Measurements from ENCODE around the gene ZKSCAN5. TPM values are rescaled to one million over a fixed set of nuclear protein-coding genes. Genes with fewer than 3 reads are reported as not detected.
A peak's percentile ranks its signal among the peaks of the same experiment; 100 is the strongest.
"Not testable (repeated sequence)": the region's sequence is repeated elsewhere in the genome, so short reads cannot be mapped to it uniquely, and the experiment has no call there.

The ZKSCAN5 gene
- total RNA-seq, 2 donors from 2014 or later = 11.5 to 12.2 TPM

DNA sequence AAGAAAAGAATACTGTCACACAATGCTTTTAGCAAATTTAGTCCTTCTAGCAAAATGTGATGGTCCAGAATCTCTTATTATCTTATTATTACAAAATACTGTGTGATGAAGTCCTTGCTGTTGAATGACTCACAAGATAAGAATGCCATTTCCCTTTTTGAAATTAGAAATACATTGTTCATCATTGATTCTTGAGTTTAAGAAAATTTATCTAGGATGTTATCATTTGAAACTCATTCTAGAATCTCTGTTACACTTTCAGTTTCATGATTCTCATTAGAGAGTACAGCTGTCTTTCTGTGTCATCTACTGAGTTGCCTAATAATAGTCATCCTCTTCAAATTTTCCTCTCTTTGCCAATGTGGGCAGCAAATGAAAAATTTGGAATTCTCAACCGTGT lies 9.6 kb downstream of the ZKSCAN5 start:
- no peaks in the 10 kb centered on the region for H3K9me3 Mint-ChIP-seq
- ATAC-seq (replicated peaks) = no peak
- no peaks in the 10 kb centered on the region for H3K27me3 Mint-ChIP-seq
- H3K36me3 Mint-ChIP-seq (ENCODE audit: low read depth) = peaks cover 72% of the 10 kb centered on the region
- no peaks in the 10 kb centered on the region for H3K4me1 Mint-ChIP-seq
- no peak overlapping the region for H3K27ac Mint-ChIP-seq
- H3K4me3 Mint-ChIP-seq = no peak overlapping the region

DNA sequence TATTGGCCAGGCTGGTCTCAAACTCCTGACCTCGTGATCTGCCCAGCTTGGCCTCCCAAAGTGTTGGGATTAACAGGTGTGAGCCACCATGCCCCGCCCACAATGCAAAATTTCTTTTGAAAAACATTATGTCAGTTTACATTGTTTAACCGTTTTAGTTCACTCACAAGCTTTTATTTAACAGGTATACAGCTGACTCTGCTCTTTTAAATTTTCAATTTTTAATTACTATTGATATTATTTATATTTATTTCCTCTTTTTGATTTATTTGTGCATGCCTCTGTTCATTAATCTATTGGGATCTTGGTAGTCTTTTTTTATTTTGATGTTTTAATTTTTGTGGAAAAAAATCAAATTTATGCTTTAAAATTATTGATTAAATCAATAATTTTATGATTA lies 16.9 kb downstream of the ZKSCAN5 start:
- Mint-ChIP-seq H3K4me3 (no peak overlapping the region), H3K27ac (no peak overlapping the region), H3K36me3 (ENCODE audit: low read depth) (peaks cover 78% of the 10 kb centered on the region), H3K4me1 (no peaks in the 10 kb centered on the region), H3K9me3 (no peaks in the 10 kb centered on the region), H3K27me3 (no peaks in the 10 kb centered on the region)
- no peak for ATAC-seq (replicated peaks)

DNA sequence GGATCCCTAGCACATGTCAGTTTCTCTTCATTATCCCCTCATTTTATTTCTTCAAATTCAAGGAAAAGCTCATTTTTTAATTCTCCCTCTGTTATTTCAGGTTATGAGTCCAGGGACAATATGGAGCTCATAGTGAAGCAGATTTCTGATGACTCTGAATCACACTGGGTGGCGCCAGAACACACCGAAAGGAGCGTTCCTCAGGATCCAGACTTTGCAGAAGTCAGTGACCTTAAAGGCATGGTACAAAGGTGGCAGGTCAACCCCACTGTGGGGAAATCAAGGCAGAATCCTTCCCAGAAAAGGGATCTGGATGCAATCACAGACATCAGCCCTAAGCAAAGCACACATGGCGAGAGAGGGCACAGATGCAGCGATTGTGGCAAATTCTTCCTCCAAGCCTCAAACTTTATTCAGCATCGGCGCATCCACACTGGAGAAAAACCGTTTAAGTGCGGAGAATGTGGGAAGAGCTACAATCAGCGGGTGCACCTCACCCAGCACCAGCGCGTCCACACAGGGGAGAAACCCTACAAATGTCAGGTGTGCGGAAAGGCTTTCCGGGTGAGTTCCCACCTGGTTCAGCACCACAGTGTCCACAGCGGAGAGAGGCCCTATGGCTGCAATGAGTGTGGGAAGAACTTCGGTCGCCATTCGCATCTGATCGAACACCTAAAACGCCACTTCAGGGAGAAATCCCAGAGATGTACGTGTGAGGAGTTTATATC lies 21.4 kb downstream of the ZKSCAN5 start:
- peak; percentile 35 for ATAC-seq (replicated peaks)
- H3K36me3 Mint-ChIP-seq (ENCODE audit: low read depth) = peaks cover 92% of the 10 kb centered on the region
- no peak overlapping the region for H3K27ac Mint-ChIP-seq
- no peaks in the 10 kb centered on the region for H3K9me3 Mint-ChIP-seq
- no peaks in the 10 kb centered on the region for H3K27me3 Mint-ChIP-seq
- no peak overlapping the region for H3K4me3 Mint-ChIP-seq
- no peaks in the 10 kb centered on the region for H3K4me1 Mint-ChIP-seq

DNA sequence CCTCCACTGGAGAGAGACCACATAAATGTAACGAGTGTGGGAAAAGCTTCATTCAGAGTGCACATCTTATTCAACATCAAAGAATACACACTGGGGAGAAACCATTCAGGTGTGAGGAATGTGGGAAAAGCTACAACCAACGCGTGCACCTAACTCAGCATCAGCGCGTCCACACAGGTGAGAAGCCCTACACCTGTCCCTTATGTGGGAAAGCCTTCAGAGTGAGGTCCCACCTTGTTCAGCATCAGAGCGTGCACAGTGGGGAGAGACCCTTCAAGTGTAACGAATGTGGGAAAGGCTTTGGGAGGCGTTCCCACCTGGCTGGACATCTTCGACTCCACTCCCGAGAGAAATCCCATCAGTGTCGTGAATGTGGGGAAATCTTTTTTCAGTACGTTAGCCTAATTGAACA lies 26.9 kb downstream of the ZKSCAN5 start:
- peaks cover 9% of the 10 kb centered on the region for H3K9me3 Mint-ChIP-seq
- no peaks in the 10 kb centered on the region for H3K4me1 Mint-ChIP-seq
- peaks cover 73% of the 10 kb centered on the region for H3K36me3 Mint-ChIP-seq (ENCODE audit: low read depth)
- no peak overlapping the region for H3K4me3 Mint-ChIP-seq
- ATAC-seq (replicated peaks) = no peak
- no peak overlapping the region for H3K27ac Mint-ChIP-seq
- H3K27me3 Mint-ChIP-seq = no peaks in the 10 kb centered on the region

DNA sequence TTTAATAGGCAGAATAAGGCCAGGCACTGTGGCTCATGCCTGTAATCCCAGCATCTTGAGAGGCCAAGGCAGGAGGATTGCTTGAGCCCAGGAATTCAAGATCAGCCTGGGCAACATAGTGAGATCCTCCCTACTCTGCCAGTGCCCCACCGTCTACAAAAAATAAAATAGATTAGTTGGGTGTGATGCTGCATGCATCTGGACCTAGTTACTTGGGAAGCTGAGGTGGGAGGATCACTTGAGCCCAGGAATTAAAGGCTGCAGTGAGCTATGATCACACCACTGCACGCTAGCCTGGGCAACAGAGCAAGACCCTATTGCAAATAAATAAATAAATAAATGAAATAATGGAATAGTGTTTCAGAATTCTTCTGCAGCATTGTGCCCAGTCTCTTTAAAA lies 31.2 kb downstream of the ZKSCAN5 start:
- Mint-ChIP-seq H3K27ac (no peak overlapping the region), H3K36me3 (ENCODE audit: low read depth) (peaks cover 30% of the 10 kb centered on the region), H3K9me3 (peaks cover 13% of the 10 kb centered on the region), H3K4me3 (no peak overlapping the region), H3K4me1 (no peaks in the 10 kb centered on the region), H3K27me3 (no peaks in the 10 kb centered on the region)
- ATAC-seq (replicated peaks) = no peak

DNA sequence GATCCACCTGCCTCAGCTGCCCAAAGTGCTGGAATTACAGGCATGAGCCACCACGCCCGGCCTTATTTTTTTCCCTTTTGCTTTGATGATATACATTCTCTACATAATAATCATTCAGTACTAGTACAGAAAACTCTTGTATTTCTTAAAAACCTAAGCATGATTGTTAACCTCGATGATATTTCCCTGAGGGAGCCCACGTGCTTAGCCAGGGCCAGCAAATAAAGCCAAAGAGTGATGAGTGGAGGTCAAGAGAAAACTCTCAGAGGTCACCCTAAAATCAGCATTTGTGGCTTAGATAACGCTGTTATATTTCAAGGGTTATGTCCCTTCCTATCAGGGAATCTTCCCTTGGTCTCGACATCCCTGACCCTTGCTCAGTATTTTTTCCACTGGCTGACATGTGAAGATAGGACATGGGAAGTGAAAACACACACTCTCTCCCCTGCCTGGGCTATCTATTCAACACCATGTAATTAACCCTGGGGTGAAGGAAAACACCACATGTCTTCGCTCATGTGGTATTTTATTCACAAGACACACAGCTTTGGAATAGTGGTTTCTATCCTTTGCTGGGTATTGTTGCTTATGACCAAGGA lies 34.9 kb downstream of the ZKSCAN5 start:
- Mint-ChIP-seq H3K27ac (no peak overlapping the region), H3K4me1 (no peaks in the 10 kb centered on the region), H3K9me3 (peaks cover 9% of the 10 kb centered on the region), H3K36me3 (ENCODE audit: low read depth) (no peaks in the 10 kb centered on the region), H3K27me3 (no peaks in the 10 kb centered on the region), H3K4me3 (no peak overlapping the region)
- ATAC-seq (replicated peaks) = no peak

DNA sequence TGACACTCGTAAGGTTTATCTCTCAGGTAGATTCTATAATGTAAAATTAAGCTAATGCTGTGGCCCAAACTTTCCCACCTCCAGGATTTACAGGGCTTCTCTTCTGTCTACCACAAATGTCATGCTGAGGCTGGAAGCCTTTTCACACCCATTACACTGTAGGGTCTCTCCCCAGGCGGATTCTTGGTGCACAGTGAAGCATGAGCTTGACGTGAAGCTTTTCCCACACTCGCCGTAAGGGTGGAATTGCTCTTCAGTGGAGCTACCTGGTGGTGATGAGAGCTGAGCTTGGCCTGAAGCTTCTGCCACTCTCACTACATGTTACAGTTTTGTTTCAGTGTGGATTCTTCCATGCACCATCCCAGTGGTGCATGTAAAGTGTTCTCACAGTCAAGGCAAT lies 36.1 kb downstream of the ZKSCAN5 start:
- Mint-ChIP-seq H3K9me3 (peaks cover 9% of the 10 kb centered on the region), H3K4me1 (no peaks in the 10 kb centered on the region), H3K4me3 (no peak overlapping the region), H3K27me3 (no peaks in the 10 kb centered on the region), H3K36me3 (ENCODE audit: low read depth) (no peaks in the 10 kb centered on the region), H3K27ac (no peak overlapping the region)
- ATAC-seq (replicated peaks) = no peak

DNA sequence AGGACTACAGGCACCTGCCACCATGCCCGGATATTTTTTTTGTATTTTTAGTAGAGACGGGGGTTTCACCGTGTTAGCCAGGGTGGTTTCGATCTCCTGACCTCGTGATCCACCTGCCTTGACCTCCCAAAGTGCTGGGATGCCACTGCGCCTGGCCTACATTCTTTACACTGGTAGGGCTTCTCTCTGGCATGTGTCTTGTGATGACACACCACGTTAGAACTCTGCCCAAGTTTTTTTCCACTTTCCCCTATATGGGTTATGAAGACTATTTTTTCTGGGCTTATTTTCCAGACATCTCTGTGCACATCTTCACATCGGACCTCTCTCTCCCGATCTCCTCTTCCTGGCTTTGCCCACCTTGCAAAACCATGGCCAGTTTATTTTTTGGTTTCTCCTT lies 36.8 kb downstream of the ZKSCAN5 start:
- peaks cover 9% of the 10 kb centered on the region for H3K9me3 Mint-ChIP-seq
- no peaks in the 10 kb centered on the region for H3K27me3 Mint-ChIP-seq
- no peak for ATAC-seq (replicated peaks)
- no peaks in the 10 kb centered on the region for H3K36me3 Mint-ChIP-seq (ENCODE audit: low read depth)
- H3K27ac Mint-ChIP-seq = no peak overlapping the region
- H3K4me3 Mint-ChIP-seq = no peak overlapping the region
- no peaks in the 10 kb centered on the region for H3K4me1 Mint-ChIP-seq

DNA sequence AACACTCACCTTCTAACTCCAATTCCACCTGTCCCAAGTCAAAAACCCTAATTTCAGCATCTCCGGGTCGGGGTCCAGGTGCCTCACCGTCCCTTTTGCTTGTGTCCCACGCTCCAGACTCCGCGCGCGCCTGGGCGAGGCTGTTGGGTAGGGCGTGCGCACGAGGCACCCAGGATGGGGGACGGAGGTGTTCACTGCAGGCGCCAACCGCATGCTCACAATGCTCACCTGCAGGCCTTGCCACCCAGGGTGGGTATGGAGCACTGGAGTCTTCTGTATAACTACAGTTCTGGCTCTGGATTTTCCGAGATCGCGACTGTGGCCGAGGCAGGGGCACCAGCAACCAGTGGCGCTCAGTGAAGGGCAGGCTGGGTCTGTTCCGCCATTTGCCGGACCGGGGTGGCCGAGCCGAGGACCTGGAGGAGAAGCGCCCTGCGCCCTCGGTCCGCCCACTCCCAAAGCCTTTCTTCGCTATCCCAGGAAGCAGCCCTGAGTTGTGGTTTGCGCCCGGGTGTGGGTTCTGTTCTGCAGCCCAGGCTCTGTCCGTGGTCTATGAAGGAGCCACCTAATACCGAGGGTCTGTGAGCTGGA lies 38.7 kb downstream of the ZKSCAN5 start:
- no peak for ATAC-seq (replicated peaks)
- H3K27ac Mint-ChIP-seq = no peak overlapping the region
- no peaks in the 10 kb centered on the region for H3K27me3 Mint-ChIP-seq
- H3K4me1 Mint-ChIP-seq = no peaks in the 10 kb centered on the region
- H3K9me3 Mint-ChIP-seq = peaks cover 4% of the 10 kb centered on the region
- H3K4me3 Mint-ChIP-seq = no peak overlapping the region
- peaks cover 15% of the 10 kb centered on the region for H3K36me3 Mint-ChIP-seq (ENCODE audit: low read depth)

DNA sequence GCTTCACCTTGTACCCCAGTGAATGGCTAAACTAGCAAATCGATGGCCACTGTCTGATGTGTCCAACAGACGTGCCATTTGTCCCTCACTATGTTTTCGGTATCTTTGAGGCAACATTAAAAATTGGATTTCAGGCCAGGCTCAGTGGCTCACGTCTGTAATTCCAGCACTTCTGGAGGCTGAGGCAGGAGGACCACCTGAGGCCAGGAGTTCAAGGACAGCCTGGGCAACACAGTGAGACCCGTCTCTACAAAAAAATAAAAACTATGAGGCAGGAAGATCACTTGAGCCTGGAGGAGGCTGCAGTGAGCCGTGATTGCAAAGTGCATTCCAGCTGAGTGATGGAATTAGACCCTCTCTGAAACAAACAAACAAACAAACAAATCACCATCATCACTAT lies 39.5 kb downstream of the ZKSCAN5 start:
- H3K27ac Mint-ChIP-seq = no peak overlapping the region
- no peaks in the 10 kb centered on the region for H3K4me1 Mint-ChIP-seq
- ATAC-seq (replicated peaks) = no peak
- no peaks in the 10 kb centered on the region for H3K27me3 Mint-ChIP-seq
- H3K9me3 Mint-ChIP-seq = peaks cover 4% of the 10 kb centered on the region
- peaks cover 19% of the 10 kb centered on the region for H3K36me3 Mint-ChIP-seq (ENCODE audit: low read depth)
- no peak overlapping the region for H3K4me3 Mint-ChIP-seq

DNA sequence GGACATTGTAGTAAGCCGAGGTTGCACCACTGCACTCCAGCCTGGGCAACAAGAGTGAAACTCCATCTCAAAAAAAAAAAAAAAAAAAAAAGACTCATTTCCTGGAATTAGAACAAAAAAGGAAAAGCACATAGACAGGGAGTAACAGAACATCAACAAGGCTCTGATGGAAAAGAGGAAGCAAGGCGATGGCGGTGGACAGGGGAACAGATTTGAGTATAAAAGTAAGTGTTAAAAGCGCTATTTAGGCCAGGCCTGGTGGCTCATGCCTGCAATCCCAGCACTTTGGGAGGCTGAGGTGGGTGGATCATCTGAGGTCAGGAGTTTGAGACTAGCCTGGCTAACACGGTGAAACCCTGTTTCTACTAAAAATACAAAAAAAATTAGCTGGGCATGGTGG lies 40.8 kb downstream of the ZKSCAN5 start:
- not testable (repeated sequence) for H3K4me1 Mint-ChIP-seq; H3K9me3 Mint-ChIP-seq; H3K27ac Mint-ChIP-seq; H3K27me3 Mint-ChIP-seq; ATAC-seq (replicated peaks); H3K4me3 Mint-ChIP-seq
- peaks cover 19% of the 10 kb centered on the region for H3K36me3 Mint-ChIP-seq (ENCODE audit: low read depth)

DNA sequence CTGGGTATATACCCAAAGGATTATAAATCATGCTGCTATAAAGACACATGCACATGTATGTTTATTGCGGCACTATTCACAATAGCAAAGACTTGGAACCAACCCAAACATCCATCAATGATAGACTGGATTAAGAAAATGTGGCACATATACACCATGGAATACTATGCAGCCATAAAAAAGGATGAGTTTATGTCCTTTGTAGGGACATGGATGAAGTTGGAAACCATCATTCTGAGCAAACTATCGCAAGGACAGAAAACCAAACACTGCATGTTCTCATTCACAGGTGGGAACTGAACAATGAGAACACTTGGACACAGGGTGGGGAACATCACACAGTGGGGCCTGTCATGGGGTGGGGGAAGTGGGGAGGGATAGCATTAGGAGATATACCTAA lies 45.1 kb downstream of the ZKSCAN5 start:
- not testable (repeated sequence) for H3K27me3 Mint-ChIP-seq; H3K9me3 Mint-ChIP-seq; ATAC-seq (replicated peaks); H3K4me3 Mint-ChIP-seq; H3K27ac Mint-ChIP-seq
- Mint-ChIP-seq H3K36me3 (ENCODE audit: low read depth) (peaks cover 41% of the 10 kb centered on the region), H3K4me1 (peaks cover 15% of the 10 kb centered on the region)

DNA sequence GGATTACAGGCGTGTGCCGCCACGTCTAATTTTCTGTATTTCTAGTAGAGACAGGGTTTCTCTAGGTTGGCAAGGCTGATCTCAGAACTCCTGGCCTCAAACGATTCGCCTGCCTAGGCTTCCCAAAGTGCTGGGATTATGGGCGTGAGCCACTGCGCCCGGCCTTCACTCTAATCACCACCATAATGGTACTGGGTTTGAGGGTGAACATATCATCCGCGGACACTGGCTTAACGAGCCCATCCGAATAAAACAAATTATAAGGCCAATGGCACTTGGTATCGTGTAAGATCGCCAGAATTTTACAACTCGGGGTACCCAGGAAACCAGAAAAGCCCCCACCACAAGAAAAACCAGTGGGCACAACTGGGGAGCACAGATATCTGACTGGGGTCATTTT lies 46.9 kb downstream of the ZKSCAN5 start:
- H3K4me3 Mint-ChIP-seq = peak overlapping the region; percentile 98
- H3K4me1 Mint-ChIP-seq = peaks cover 21% of the 10 kb centered on the region
- ATAC-seq (replicated peaks) = peak; percentile 11
- H3K27ac Mint-ChIP-seq = peak overlapping the region; percentile 99
- H3K27me3 Mint-ChIP-seq = no peaks in the 10 kb centered on the region
- H3K36me3 Mint-ChIP-seq (ENCODE audit: low read depth) = peaks cover 58% of the 10 kb centered on the region
- no peaks in the 10 kb centered on the region for H3K9me3 Mint-ChIP-seq

DNA sequence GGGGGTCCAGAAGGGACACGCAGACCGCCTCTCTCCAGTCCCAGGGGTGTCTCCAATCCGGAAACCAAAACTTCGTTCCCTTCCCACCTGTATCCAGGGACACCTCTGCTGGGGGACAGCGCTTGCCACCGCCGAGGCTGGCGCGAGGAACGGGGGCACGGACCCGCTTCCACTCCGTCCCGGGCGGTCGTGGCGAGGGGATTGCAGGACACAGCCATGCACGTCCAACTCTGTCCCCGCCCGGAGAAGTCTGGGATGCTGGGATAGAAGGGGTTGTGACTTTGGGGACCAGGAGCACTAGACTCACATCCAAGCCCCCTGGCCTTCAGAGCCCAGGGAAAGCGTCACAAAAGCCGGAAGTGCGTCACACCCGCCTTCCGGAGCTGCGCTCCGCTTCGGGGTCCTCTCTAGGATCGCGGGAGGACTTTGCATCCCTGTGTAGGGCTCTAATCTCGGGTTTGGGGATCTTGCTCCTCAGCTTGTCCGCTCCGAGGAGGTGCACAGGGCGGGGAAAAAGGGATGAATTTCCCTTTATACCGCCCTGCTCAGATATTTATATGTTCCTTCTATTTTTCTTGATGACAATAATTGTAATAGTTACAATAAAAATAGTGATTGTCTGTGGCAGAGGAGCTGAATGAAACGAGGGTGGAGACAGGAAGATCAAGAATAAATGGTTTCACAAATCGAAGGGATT lies 47.5 kb downstream of the ZKSCAN5 start, which contains the start of gene FAM200A:
FAM200A (minus strand) TSS at position 348 of the 697 bp plus-strand sequence. CDS start 3,707 bp downstream, outside the sequence.
- Mint-ChIP-seq H3K4me1 (peaks cover 21% of the 10 kb centered on the region), H3K27me3 (no peaks in the 10 kb centered on the region), H3K4me3 (peak within 1 kb of the TSS; percentile 98), H3K36me3 (ENCODE audit: low read depth) (peaks cover 61% of the 10 kb centered on the region), H3K27ac (peak within 1 kb of the TSS; percentile 99), H3K9me3 (no peaks in the 10 kb centered on the region)
- peak; percentile 100 for ATAC-seq (replicated peaks)

Measured in activated T-helper 17 cell treated with anti-CD3 and anti-CD28 coated beads, Interleukin-2, amount 50 U/mL, for 72 hours (primary cell).